K562 (cell line): ENCODE results near the gene NDUFV2. TPM values are rescaled to one million over a fixed set of nuclear protein-coding genes. Genes with fewer than 3 reads are reported as not detected.
A peak's percentile ranks its signal among the peaks of the same experiment; 100 is the strongest.

ENCODE experiments used
- ATAC-seq: fragments of 200-7000 bp; cut with Tn5 transposase; 3 replicates; pipeline ENCODE4 v1.9.1; 2020; ENCODE audit warnings: moderate library complexity
- BruUV-seq: library from RNA; stranded (reverse); fragments of 400-500 nt; replicated peaks from 2 replicates; lab custom pipeline; 2021; lab: Mats Ljungman, UMichigan
- CTCF ChIA-PET: fragments of 300-600 bp; formaldehyde crosslinking; extraction: SDS; loops from one replicate; lab custom pipeline; 2021; ENCODE audit warnings: low intra/inter-chr PET ratio; lab: Yijun Ruan, JAX
- POLR2A ChIA-PET: fragments of 300-600, 350-650 bp; sonication (Branson Sonifier 250); formaldehyde crosslinking; extraction: SDS; loops from one replicate; lab custom pipeline; 2021; ENCODE audit warnings: antibody characterized with exemption, inconsistent platforms; lab: Yijun Ruan, JAX
- DNase-seq, 4 experiments: peaks; one replicate each; pipeline versions ENCODE4 v3.0.0 to v3.0.0-alpha.2; 2011 to 2018; ENCODE audit warnings: low spot score in 3 of 4, mixed read lengths in 3 of 4; ENCODE audit errors: extremely low read depth in 1 of 4
- FAIRE-seq: peaks from 2 replicates; lab custom pipeline; 2011; peaks lifted over from hg19 to GRCh38; lab: Jason Lieb, UNC
- H2AFZ ChIP-seq: 2 replicates; pipeline ENCODE4 v1.6.0; 2011; ENCODE audit warnings: low read depth, low read length, control low read depth, inconsistent platforms
- H3K27ac ChIP-seq: fragments of 200-600 bp; 3 replicates; pipeline ENCODE4 v1.8.0; 2011; ENCODE audit warnings: low read depth, mild to moderate bottlenecking, control low read depth, inconsistent platforms, low read length, moderate library complexity, mixed read lengths; ENCODE audit errors: extremely low read depth
- H3K27me3 ChIP-seq, 2 experiments: fragments of 300-600 bp in 1 of 2; 2 replicates in 1 of 2; 3 replicates in 1 of 2; pipeline versions ENCODE4 v1.6.0 to v1.8.0; 2011; ENCODE audit warnings: inconsistent platforms in 2 of 2, low read length in 2 of 2, mild to moderate bottlenecking in 1 of 2, mixed read lengths in 1 of 2, moderate library complexity in 1 of 2; ENCODE audit not compliant: control insufficient read depth in 2 of 2, insufficient read depth in 2 of 2
- H3K36me3 ChIP-seq: fragments of 300-600 bp; 3 replicates; pipeline ENCODE4 v1.8.0; 2011; ENCODE audit warnings: mild to moderate bottlenecking, low read length, inconsistent platforms; ENCODE audit not compliant: control insufficient read depth, insufficient read depth
- H3K4me1 ChIP-seq, 2 experiments: fragments of 200-600 bp in 1 of 2; replicated peaks in 1 of 2; 2 replicates in 1 of 2; 3 replicates in 1 of 2; pipeline versions ENCODE4 v1.5.1 to v1.8.0; 2011; ENCODE audit warnings: inconsistent platforms in 2 of 2, low read length in 2 of 2, mild to moderate bottlenecking in 1 of 2, mixed read lengths in 1 of 2, moderate library complexity in 1 of 2; ENCODE audit not compliant: control insufficient read depth in 2 of 2, insufficient read depth in 2 of 2
- H3K4me2 ChIP-seq: 2 replicates; pipeline ENCODE4 v1.6.1; 2011; ENCODE audit warnings: low read length, control low read depth, inconsistent platforms, mixed read lengths; ENCODE audit not compliant: insufficient read depth
- H3K4me3 ChIP-seq: fragments of 200-600 bp; sonication (generic), shearing (Covaris generic); 2 replicates; pipeline ENCODE4 v1.5.1; 2016; ENCODE audit warnings: control low read depth, inconsistent platforms
- H3K79me2 ChIP-seq: fragments of 200-600 bp; 3 replicates; pipeline ENCODE4 v1.8.0; 2011; ENCODE audit warnings: low read length, inconsistent platforms; ENCODE audit not compliant: control insufficient read depth, insufficient read depth
- H3K9ac ChIP-seq, 2 experiments: 2 replicates each; pipeline versions ENCODE4 v1.6.0 to v1.6.1; 2011; ENCODE audit warnings: low read depth in 2 of 2, low read length in 2 of 2, control low read depth in 1 of 2, inconsistent platforms in 1 of 2, mild to moderate bottlenecking in 1 of 2, mixed read lengths in 1 of 2; ENCODE audit not compliant: insufficient read depth in 1 of 2
- H3K9me1 ChIP-seq: one replicate; pipeline ENCODE4 v1.6.0; 2011; ENCODE audit warnings: inconsistent platforms, mild to moderate bottlenecking, low read length, moderate library complexity; ENCODE audit not compliant: control insufficient read depth, insufficient read depth
- H3K9me3 ChIP-seq: replicated peaks from 2 replicates; pipeline ENCODE4 v1.5.1; 2011; ENCODE audit warnings: low read depth, low read length, inconsistent platforms; ENCODE audit not compliant: control insufficient read depth, insufficient read depth
- H4K20me1 ChIP-seq: replicated peaks from 2 replicates; pipeline ENCODE4 v1.6.1; 2011; ENCODE audit warnings: low read length, inconsistent platforms, mixed read lengths; ENCODE audit not compliant: control insufficient read depth, insufficient read depth
- C11orf30 ChIP-seq: fragments of 450-650 bp; IDR thresholded peaks from 2 replicates; pipeline ENCODE4 v1.6.1; 2016; ENCODE audit warnings: low read depth, mild to moderate bottlenecking
- MAFK ChIP-seq: IDR thresholded peaks from 2 replicates; pipeline ENCODE4 v1.6.1; 2011; ENCODE audit warnings: low read length, improper control_type of control experiment
- NR2C1 ChIP-seq, 2 experiments: fragments of 450-650 bp; IDR thresholded peaks; 2 replicates each; pipeline ENCODE4 v1.6.1; 2017; ENCODE audit warnings: mild to moderate bottlenecking in 2 of 2, antibody characterized with exemption in 1 of 2, inconsistent platforms in 1 of 2, missing compliant biosample characterization in 1 of 2, missing genetic modification characterization in 1 of 2
- ZBTB43 ChIP-seq: sonication (generic); formaldehyde crosslinking; IDR thresholded peaks from 2 replicates; pipeline ENCODE4 v1.8.0; 2023; ENCODE audit warnings: mild to moderate bottlenecking, missing genetic modification reagents
- ZC3H4 ChIP-seq: sonication (generic); formaldehyde crosslinking; IDR thresholded peaks from 2 replicates; pipeline ENCODE4 v1.9.0; 2021; ENCODE audit warnings: missing genetic modification reagents, borderline replicate concordance
- ZNF175 ChIP-seq: fragments of 200-800 bp; sonication (Bioruptor generic); IDR thresholded peaks from 2 replicates; pipeline ENCODE4 v1.6.1; 2016; ENCODE audit warnings: low read depth, mild to moderate bottlenecking, missing genetic modification characterization, missing compliant biosample characterization
- ZNF316 ChIP-seq: fragments of 450-650 bp; IDR thresholded peaks from 2 replicates; pipeline ENCODE4 v1.6.1; 2016
- WGBS: fragments of 100-300 bp; shearing (Covaris generic); methylation state at CpG from one replicate; pipeline ENCODE4 v1.1.6; 2016; ENCODE audit warnings: low coverage, mixed read lengths; ENCODE audit not compliant: insufficient coverage; ENCODE audit errors: missing lambda C conversion rate; 5-methylcytosine and 5-hydroxymethylcytosine counted together
- in situ Hi-C: fragments of 300-500 bp; cut with MboI; formaldehyde crosslinking; loops from 4 replicates; pipeline ENCODE4 v1.15.0; 2018; ENCODE audit warnings: inconsistent platforms, mixed read lengths
- intact Hi-C: fragments of 100-400 bp; cut with micrococcal nuclease; formaldehyde crosslinking; loops from 2 replicates; pipeline ENCODE4 v1.14.2; 2022
- polyA plus RNA-seq, 8 experiments: library from polyadenylated mRNA; depleted of rRNA in 4 of 8; stranded (reverse) in 5 of 8; unstranded in 3 of 8; fragments of >200 nt; fragmentation: Nextera tagmentation in 2 of 8; fragmentation: Illumina TruSeq in 1 of 8; extraction: Ambion mirVana in 2 of 8; extraction: Trizol in 1 of 8; gene quantifications; 2 replicates each; pipeline versions ENCODE4 v1.2.1 to v1.2.3, GENCODE V29; 2011 to 2014; ENCODE audit warnings: inconsistent platforms in 1 of 8, missing spikeins in 1 of 8
- total RNA-seq, 7 experiments: library from RNA; depleted of rRNA in 6 of 7; stranded (reverse); fragments of >200 nt in 6 of 7; fragmentation: Illumina TruSeq in 2 of 7; extraction: Trizol in 2 of 7; gene quantifications; 2 replicates each; pipeline versions ENCODE4 v1.2.1 to v1.2.3, GENCODE V29; 2011 to 2021; ENCODE audit warnings: low replicate concordance in 1 of 7

The NDUFV2 gene
- total and polyA plus RNA-seq, 9 of the 15 experiments (the other 6 are each of a cell fraction or from before 2014, with no cell fraction given): 213 to 550 (median 384) TPM

DNA sequence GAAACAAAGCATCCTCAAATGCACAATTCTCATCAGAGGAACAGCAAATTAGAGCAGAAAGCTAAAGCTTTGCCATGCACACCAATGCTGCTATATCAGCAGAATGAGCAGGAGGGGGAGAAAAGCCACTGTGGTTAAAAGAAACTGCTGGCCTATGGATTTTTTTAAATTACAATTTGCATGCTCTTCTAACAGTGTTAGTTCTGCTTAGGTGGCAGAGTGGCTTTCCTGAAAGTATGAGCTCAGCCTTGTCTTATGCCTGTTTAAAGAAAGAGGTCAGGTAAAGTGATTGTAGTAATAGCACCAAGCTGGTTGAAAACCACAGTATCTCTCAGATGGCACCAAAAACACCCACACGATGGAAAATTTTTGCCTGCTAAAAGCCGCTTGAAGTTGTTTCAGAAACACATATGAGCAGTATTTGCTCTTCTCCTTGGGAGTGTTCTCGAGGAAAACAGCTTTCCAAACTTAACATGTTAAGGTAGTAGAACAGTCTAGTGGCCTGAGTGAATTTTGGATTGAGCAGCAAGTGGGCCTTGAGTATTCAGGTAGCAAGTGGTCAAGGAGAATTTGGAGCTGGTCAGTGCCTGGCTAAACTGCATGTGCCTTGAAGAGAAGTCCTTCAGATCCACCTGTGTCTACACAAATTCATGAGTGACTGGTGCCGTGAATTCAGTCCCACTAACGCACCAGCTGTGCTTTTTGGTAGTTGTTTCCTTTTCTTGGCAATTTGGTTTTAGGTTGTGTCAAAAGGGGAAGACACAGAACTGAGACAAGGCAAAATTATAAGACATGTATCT lies 19.6 kb upstream of the NDUFV2 start:
- Histone ChIP-seq H3K4me1 (no peaks in the 10 kb centered on the region; a peak in 2 of 5 replicates), H3K9ac (no peak overlapping the region), H3K27ac (no peak overlapping the region), H3K9me1 (no peaks in the 10 kb centered on the region), H3K27me3 (no peaks in the 10 kb centered on the region), H3K4me2 (no peak overlapping the region), H3K36me3 (no peaks in the 10 kb centered on the region), H3K79me2 (no peaks in the 10 kb centered on the region), H2AFZ (peak overlapping the region; percentile 78), H3K4me3 (no peak overlapping the region), H4K20me1 (no peaks in the 10 kb centered on the region), H3K9me3 (no peaks in the 10 kb centered on the region)
- WGBS: 52% methylated on average over 5 of the region's 5 CpGs
- no peak for FAIRE-seq
- ChIA-PET CTCF (no interaction called here), POLR2A (interaction anchor here (0.8 to 1.8 kb wide), 7 partner anchors 11 to 66 kb away, joined by 3 to 5 read pairs (median 4); partner anchors contain the start of gene ANKRD12)
- in situ Hi-C loops: no loop called here
- peak; percentile 71 for TF ChIP-seq ZNF316
- 0 out of 2 replicates have a peak, but pooled peaks have one; percentile 10 for TF ChIP-seq MAFK
- no peak for TF ChIP-seq ZBTB43 (CRISPR knock-in tag)
- TF ChIP-seq C11orf30: peak; percentile 66
- TF ChIP-seq ZC3H4: no peak
- no peak for TF ChIP-seq NR2C1 (IDR thresholded peaks at IDR 0.05)
- TF ChIP-seq NR2C1 (tag; IDR thresholded peaks at IDR 0.05): no peak
- 0 out of 2 replicates have a peak, but pooled peaks have one; percentile 32 for TF ChIP-seq ZNF175 (CRISPR knock-in tag)
- no TSS peak for BruUV-seq
- intact Hi-C loops: loop anchor here (2.0 kb wide), 1 partner anchor 20 kb away; the partner anchor contains the start of gene NDUFV2
- no peak for DNase-seq
- peak; percentile 26; the same call in 2 of the 3 replicates for ATAC-seq
